Measurements from ENCODE around the gene SLC23A2. TPM values are rescaled to one million over a fixed set of nuclear protein-coding genes. Genes with fewer than 3 reads are reported as not detected.

The SLC23A2 gene
- total and polyA plus RNA-seq, 8 donors: 4.3 to 12.9 (median 8.8) TPM

DNA sequence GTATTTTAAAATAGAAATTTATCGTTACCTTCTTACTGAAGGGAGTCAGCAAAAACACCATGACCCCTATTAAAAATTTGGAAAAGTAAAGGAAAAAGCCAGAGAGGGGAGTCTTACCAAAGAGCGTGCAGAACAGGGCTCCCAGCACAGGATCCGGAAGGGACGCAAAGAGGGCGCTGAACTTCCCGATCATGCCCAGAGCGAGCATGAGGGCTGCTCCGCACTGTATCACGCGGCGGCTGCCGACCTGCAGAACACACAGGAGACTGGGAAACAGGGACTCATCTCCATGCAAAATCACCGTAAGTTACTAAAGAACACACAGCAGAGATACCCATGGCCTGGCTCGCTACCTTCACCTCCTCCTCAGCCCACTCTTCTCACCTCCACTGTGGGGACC, 138.6 kb downstream of the SLC23A2 start:
- H3K4me1 ChIP-seq: no peaks in the 10 kb centered on the region
- H3K27ac ChIP-seq: no peak overlapping the region
- DNase-seq (no peak), FAIRE-seq (no peak), ATAC-seq (no peak)
- WGBS, 2 donors: 96 to 100% methylated on average over 14 of the region's 14 CpGs
- no peaks in the 10 kb centered on the region for H3K27me3 ChIP-seq
- peaks cover 0 to 27% (median 0%) of the 10 kb centered on the region in 3 donors for H3K36me3 ChIP-seq
- H3K9me3 ChIP-seq: no peaks in the 10 kb centered on the region
- H3K4me3 ChIP-seq: no peak overlapping the region
- intact Hi-C loops (cut with DNase I): no loop called here
- TF ChIP-seq, protein P1, sequence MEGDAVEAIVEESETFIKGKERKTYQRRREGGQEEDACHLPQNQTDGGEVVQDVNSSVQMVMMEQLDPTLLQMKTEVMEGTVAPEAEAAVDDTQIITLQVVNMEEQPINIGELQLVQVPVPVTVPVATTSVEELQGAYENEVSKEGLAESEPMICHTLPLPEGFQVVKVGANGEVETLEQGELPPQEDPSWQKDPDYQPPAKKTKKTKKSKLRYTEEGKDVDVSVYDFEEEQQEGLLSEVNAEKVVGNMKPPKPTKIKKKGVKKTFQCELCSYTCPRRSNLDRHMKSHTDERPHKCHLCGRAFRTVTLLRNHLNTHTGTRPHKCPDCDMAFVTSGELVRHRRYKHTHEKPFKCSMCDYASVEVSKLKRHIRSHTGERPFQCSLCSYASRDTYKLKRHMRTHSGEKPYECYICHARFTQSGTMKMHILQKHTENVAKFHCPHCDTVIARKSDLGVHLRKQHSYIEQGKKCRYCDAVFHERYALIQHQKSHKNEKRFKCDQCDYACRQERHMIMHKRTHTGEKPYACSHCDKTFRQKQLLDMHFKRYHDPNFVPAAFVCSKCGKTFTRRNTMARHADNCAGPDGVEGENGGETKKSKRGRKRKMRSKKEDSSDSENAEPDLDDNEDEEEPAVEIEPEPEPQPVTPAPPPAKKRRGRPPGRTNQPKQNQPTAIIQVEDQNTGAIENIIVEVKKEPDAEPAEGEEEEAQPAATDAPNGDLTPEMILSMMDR (IDR thresholded peaks at IDR 0.05): no peak

DNA sequence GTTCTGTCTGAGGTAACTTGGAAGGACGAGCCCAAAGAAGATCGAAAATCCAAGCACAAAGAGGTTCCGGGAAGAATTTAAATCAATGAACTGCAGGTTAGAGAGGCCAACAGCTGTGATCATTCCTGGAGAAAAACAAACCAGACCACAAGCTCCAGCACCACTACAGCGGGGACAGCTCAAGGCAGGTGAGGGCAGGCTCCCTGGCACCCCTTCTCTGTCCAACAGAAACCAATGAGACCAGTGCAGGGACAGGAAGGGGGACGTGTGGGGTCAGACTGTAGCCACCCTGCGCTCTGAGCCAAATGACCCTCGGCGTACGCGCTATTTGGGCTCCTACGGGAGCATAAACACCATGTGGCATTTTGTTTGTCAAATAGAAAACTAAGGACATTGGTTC, 139.3 kb downstream of the SLC23A2 start:
- DNase-seq (no peak), FAIRE-seq (no peak), ATAC-seq (no peak)
- H3K27me3 ChIP-seq: no peaks in the 10 kb centered on the region
- H3K4me1 ChIP-seq: no peaks in the 10 kb centered on the region
- intact Hi-C loops (cut with DNase I): no loop called here
- TF ChIP-seq, protein P1 (IDR thresholded peaks at IDR 0.05): no peak
- H3K36me3 ChIP-seq: peaks cover 0 to 28% (median 0%) of the 10 kb centered on the region in 3 donors
- H3K4me3 ChIP-seq: no peak overlapping the region
- no peak overlapping the region for H3K27ac ChIP-seq
- H3K9me3 ChIP-seq: no peaks in the 10 kb centered on the region
- WGBS, 2 donors: 85 to 95% methylated on average over 11 of the region's 11 CpGs

DNA sequence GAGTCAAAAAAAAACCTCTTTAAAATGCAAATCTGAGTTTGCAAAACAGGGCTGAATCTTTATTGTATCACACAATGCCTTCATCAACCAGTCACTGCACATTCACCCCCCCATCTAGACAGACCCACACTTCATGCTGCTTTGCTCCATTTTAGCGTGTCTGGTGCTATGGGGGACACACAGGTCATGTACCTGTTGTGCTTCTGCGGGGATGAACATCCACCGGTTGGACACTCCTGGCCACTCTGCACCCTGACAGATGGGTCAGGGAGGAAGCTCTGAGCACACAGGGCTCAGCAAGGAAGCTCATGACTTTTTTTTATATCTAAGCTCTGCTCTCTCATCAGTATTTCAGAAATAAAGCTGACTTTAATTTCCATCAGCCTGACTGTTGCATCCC, 143.3 kb downstream of the SLC23A2 start:
- intact Hi-C loops (cut with DNase I): no loop called here
- 97 to 98% methylated on average over 3 of the region's 3 CpGs for WGBS, 2 donors
- Histone ChIP-seq H3K4me3 (no peak overlapping the region), H3K9me3 (no peaks in the 10 kb centered on the region), H3K27ac (no peak overlapping the region), H3K36me3 (peaks cover 0 to 28% (median 0%) of the 10 kb centered on the region in 3 donors), H3K4me1 (no peaks in the 10 kb centered on the region), H3K27me3 (no peaks in the 10 kb centered on the region)
- TF ChIP-seq, protein P1 (IDR thresholded peaks at IDR 0.05): no peak
- no peak for ATAC-seq
- FAIRE-seq: no peak
- no peak for DNase-seq

DNA sequence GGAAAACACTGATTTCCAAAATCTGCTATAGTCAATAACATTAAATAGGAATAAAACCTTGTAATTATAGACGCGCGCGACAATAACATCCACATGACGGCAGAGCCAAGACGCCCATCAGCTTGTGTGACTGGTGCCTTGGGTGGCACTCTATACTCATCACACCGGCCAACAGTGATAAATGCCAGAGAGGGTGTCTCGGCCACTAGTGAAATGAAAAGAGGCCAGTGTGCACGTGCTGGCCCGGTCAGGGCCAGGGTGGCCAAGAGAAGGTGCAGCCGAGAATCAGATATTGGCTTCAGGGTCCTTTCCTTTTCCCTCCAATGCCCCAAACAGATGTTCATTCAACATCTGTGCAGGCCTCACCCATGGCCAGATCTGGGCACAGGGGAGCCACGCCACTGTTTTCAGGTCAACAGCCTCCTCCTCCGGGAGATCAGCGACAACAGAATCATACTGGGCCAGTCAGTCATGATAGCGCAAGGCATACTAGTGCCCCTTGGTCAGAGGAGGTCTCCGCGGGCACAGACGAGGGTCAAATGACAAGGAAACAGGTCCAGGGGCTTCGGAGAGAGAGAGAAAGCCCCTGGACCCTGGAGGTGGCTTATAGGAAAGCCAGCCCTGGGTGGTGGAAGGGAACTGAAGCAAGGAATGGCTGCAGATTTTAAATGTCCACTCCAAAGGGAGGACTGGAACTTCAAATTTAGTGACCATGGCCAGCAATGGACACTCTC, 145.1 kb downstream of the SLC23A2 start:
- no peak overlapping the region for H3K4me3 ChIP-seq
- FAIRE-seq (no peak), DNase-seq (no peak), ATAC-seq (no peak)
- 94 to 97% methylated on average over 19 of the region's 19 CpGs for WGBS, 2 donors
- no peaks in the 10 kb centered on the region for H3K9me3 ChIP-seq
- H3K36me3 ChIP-seq: peaks cover 0 to 17% (median 0%) of the 10 kb centered on the region in 3 donors
- H3K4me1 ChIP-seq: no peaks in the 10 kb centered on the region
- no peaks in the 10 kb centered on the region for H3K27me3 ChIP-seq
- intact Hi-C loops (cut with DNase I): no loop called here
- no peak overlapping the region for H3K27ac ChIP-seq
- TF ChIP-seq, protein P1 (IDR thresholded peaks at IDR 0.05): no peak

DNA sequence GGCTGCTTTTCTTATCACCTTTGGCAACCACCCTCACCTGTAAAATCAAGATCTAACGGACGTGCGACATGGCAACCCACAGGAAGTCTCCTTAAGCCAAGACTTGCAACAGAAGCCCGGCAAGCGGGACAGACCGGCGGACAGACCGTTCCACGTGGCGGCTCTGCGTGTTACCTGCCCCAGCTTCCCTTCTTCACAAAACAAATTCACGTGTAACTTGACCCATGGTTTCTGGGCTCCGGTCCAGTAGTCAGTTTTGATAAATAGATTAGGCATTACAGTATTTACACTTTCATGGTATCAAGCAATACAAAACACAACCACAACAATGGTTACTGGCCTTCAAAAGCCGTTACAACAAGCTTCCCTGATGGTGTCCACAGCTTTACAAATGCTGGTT, 145.8 kb downstream of the SLC23A2 start:
- H3K27me3 ChIP-seq: no peaks in the 10 kb centered on the region
- peak in 1 of 4 donors; percentile 52 for ATAC-seq
- H3K27ac ChIP-seq: no peak overlapping the region
- FAIRE-seq: no peak
- peaks cover 0 to 13% (median 0%) of the 10 kb centered on the region in 3 donors for H3K36me3 ChIP-seq
- intact Hi-C loops (cut with DNase I): no loop called here
- no peak overlapping the region for H3K4me3 ChIP-seq
- WGBS, 2 donors: 62 to 63% methylated on average over 14 of the region's 14 CpGs
- no peaks in the 10 kb centered on the region for H3K4me1 ChIP-seq
- peak in 1 of 6 donors; percentile 21 for DNase-seq
- TF ChIP-seq, protein P1 (IDR thresholded peaks at IDR 0.05): no peak
- H3K9me3 ChIP-seq: no peaks in the 10 kb centered on the region
